Fibroblast of peridontal ligament (primary cell): ENCODE measurements around the gene ZNF335.
"Not testable (repeated sequence)": the region's sequence is repeated elsewhere in the genome, so short reads cannot be mapped to it uniquely, and the experiment has no call there.

ENCODE experiments used
- DNase-seq: peaks from one replicate; pipeline ENCODE4 v3.0.0-alpha.2; 2010; ENCODE audit errors: extremely low read depth

The ZNF335 gene

DNA sequence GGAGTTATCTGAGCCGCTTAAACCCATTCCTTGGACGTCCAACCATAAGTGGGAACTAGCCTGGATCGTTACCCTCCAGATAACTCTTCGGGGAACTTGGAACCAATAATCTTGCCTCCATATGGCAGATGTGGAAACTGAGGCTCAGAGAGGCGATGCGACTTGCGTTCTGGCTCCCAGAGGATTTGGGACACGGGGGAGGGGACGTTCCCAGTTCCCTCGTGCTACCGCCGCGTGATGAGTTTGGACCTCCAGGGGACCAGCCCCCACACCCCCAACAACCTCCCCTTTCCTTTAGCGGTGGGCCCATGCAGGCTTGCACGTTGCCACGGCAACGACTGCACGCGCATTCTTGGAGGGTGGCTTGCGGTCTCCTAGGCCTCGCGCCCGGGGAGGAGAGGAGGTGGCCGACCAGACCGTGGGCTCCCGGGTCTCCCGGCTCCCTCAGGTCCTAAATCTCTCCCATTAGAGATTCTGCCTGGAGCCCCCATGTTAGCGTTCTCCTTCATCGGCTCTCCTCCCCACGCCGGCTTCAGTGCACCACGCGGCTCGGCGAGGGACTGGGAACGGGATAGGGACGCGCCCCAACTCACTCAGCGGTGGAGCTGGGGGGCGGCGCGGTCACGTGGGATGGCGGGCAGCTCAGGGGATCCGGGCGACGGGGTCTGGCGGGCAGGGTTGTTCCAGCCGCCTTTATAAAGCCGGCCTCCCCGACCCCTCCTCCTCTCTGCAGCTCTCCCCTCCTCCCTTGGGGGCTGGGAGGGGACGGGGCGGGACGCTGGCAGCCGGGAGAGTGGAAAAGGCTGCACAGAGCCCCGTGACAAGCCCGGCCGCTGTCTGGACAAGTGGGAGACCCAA, 60.3 kb downstream of the ZNF335 start, which contains the start of gene PLTP:
TSS of gene PLTP (minus strand) at position 670 of the 858 bp plus-strand sequence. CDS start 703 bp downstream, outside the sequence.
- DNase-seq = peak; percentile 65

DNA sequence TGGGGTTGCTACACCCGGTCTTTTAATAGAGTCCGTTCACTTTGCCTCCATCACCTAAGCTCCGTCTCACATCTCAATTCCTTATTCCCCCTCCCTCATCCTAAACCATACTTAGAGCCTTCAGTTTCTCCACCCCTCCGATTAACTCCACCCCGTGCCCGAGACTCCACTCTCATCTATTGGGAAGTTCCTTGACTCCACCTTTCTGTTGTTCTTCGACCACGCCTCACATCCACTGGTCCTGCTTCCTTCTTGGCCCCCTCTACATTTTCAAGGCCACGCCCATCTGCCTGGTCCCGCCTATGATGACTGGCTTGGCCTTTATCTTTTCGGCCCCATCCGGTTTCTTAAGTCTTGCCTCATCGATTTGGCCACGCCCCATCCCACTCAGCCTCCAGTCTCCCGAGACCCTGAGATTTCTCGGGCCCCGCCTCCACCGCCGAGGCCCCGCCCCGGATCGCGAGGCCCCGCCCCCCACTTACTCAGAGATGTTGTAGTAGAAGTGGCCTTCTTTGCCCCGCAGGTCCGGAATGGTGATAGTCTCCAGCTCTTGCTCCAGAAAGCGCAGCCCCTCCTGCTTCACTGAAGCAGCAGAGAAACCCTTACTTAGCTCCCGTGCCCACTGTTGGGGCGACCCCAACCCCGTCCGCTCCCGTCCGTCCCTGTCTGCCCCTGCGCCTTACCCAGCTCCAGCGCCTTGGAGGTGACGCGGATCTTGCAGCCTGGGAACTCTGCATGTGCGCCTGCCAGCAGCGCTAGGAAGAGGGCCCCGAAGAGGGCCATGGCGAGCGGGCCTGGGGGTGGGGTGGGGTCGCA, 61.1 kb downstream of the ZNF335 start:
- DNase-seq = peak; percentile 99

GRCh38 chr20:45909817-45910669, 62.0 kb downstream of the ZNF335 start:
- no peak for DNase-seq

DNA sequence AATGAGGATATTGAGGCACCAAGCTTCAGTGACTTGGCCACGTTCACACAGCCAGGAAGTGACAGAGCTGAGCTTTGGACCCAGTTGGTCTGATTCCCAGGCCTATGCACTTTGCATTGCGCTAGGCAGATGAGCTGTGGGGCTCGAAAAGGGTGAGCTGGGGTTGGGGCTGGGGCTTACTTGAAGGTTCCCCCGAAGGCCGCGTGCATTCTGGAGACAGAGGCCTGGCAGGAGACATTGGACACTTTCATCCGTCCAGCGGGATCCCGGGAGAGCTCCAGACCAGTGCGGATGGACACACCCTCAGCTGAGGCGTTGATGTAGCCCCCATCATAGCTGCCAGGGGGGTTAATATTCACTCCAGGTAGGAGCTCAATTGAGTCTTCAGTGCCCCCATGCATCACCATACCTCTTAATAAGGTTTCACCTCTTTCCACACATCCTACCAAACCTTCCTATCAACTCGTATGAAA, 62.6 kb downstream of the ZNF335 start:
- DNase-seq = no peak

- DNase-seq = no peak
Observed at GRCh38 chr20:45908084-45908483, 63.9 kb downstream of the ZNF335 start.

DNA sequence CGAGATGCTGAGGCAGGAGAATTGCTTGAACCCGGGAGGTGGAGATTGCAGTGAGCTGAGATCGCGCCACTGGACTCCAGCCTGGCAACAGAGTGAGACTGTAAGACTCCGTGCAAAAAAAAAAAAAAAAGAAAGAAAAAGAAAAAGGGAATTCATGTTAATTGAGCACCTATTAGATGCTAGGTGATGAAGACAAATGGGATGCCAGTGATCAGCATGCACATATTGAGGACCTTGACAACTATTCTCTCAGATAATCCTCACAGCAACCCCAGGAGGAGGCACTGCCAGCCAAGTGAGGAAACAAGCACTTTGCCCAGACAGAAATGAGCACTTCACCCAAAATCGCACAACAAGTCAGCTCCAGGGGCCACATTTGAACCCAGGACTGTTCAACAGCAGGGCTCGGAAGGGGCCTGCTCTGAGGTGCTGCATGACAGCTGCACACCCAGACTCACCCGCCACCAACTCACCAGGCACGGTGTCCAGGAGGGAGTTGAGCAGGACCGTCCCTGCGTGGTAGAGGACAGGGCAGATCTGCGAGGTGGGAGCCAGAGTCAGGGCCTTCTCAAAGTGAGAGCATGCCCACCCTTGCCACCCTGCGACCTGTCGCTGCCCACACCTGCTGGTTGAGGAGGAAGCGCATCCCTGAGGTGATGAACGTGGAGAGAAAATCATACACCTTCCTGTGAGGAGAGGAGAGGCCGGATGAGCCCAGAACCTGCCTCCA, 64.6 kb downstream of the ZNF335 start:
- no peak for DNase-seq

GRCh38 chr20:45905505-45906079, 66.4 kb downstream of the ZNF335 start:
- peak; percentile 71 for DNase-seq

- no peak for DNase-seq
Observed at GRCh38 chr20:45904583-45905504, 67.2 kb downstream of the ZNF335 start.

- no peak for DNase-seq
Observed at GRCh38 chr20:45902199-45902701, 69.8 kb downstream of the ZNF335 start.

- DNase-seq = not testable (repeated sequence)
Observed at GRCh38 chr20:45901332-45901731, 70.7 kb downstream of the ZNF335 start.

GRCh38 chr20:45899046-45899835, 72.8 kb downstream of the ZNF335 start:
- DNase-seq = no peak
